K562 (cell line): ENCODE results near the gene HEXD. TPM values are rescaled to one million over a fixed set of nuclear protein-coding genes. Genes with fewer than 3 reads are reported as not detected.

Experiments
- ATAC-seq: fragments of 200-7000 bp; cut with Tn5 transposase; 3 replicates; pipeline ENCODE4 v1.9.1; 2020; ENCODE audit warnings: moderate library complexity
- BruUV-seq: library from RNA; stranded (reverse); fragments of 400-500 nt; replicated peaks from 2 replicates; lab custom pipeline; 2021; lab: Mats Ljungman, UMichigan
- CTCF ChIA-PET: fragments of 300-600 bp; formaldehyde crosslinking; extraction: SDS; loops from one replicate; lab custom pipeline; 2021; ENCODE audit warnings: low intra/inter-chr PET ratio; lab: Yijun Ruan, JAX
- POLR2A ChIA-PET: fragments of 300-600, 350-650 bp; sonication (Branson Sonifier 250); formaldehyde crosslinking; extraction: SDS; loops from one replicate; lab custom pipeline; 2021; ENCODE audit warnings: antibody characterized with exemption, inconsistent platforms; lab: Yijun Ruan, JAX
- DNase-seq, 4 experiments: peaks; one replicate each; pipeline versions ENCODE4 v3.0.0 to v3.0.0-alpha.2; 2011 to 2018; ENCODE audit warnings: low spot score in 3 of 4, mixed read lengths in 3 of 4; ENCODE audit errors: extremely low read depth in 1 of 4
- FAIRE-seq: peaks from 2 replicates; lab custom pipeline; 2011; peaks lifted over from hg19 to GRCh38; lab: Jason Lieb, UNC
- H2AFZ ChIP-seq: 2 replicates; pipeline ENCODE4 v1.6.0; 2011; ENCODE audit warnings: low read depth, low read length, control low read depth, inconsistent platforms
- H3K27ac ChIP-seq: fragments of 200-600 bp; 3 replicates; pipeline ENCODE4 v1.8.0; 2011; ENCODE audit warnings: low read depth, mild to moderate bottlenecking, control low read depth, inconsistent platforms, low read length, moderate library complexity, mixed read lengths; ENCODE audit errors: extremely low read depth
- H3K27me3 ChIP-seq, 2 experiments: fragments of 300-600 bp in 1 of 2; 2 replicates in 1 of 2; 3 replicates in 1 of 2; pipeline versions ENCODE4 v1.6.0 to v1.8.0; 2011; ENCODE audit warnings: inconsistent platforms in 2 of 2, low read length in 2 of 2, mild to moderate bottlenecking in 1 of 2, mixed read lengths in 1 of 2, moderate library complexity in 1 of 2; ENCODE audit not compliant: control insufficient read depth in 2 of 2, insufficient read depth in 2 of 2
- H3K36me3 ChIP-seq: fragments of 300-600 bp; 3 replicates; pipeline ENCODE4 v1.8.0; 2011; ENCODE audit warnings: mild to moderate bottlenecking, low read length, inconsistent platforms; ENCODE audit not compliant: control insufficient read depth, insufficient read depth
- H3K4me1 ChIP-seq, 2 experiments: fragments of 200-600 bp in 1 of 2; replicated peaks in 1 of 2; 2 replicates in 1 of 2; 3 replicates in 1 of 2; pipeline versions ENCODE4 v1.5.1 to v1.8.0; 2011; ENCODE audit warnings: inconsistent platforms in 2 of 2, low read length in 2 of 2, mild to moderate bottlenecking in 1 of 2, mixed read lengths in 1 of 2, moderate library complexity in 1 of 2; ENCODE audit not compliant: control insufficient read depth in 2 of 2, insufficient read depth in 2 of 2
- H3K4me2 ChIP-seq: 2 replicates; pipeline ENCODE4 v1.6.1; 2011; ENCODE audit warnings: low read length, control low read depth, inconsistent platforms, mixed read lengths; ENCODE audit not compliant: insufficient read depth
- H3K4me3 ChIP-seq: fragments of 200-600 bp; sonication (generic), shearing (Covaris generic); 2 replicates; pipeline ENCODE4 v1.5.1; 2016; ENCODE audit warnings: control low read depth, inconsistent platforms
- H3K79me2 ChIP-seq: fragments of 200-600 bp; 3 replicates; pipeline ENCODE4 v1.8.0; 2011; ENCODE audit warnings: low read length, inconsistent platforms; ENCODE audit not compliant: control insufficient read depth, insufficient read depth
- H3K9ac ChIP-seq, 2 experiments: 2 replicates each; pipeline versions ENCODE4 v1.6.0 to v1.6.1; 2011; ENCODE audit warnings: low read depth in 2 of 2, low read length in 2 of 2, control low read depth in 1 of 2, inconsistent platforms in 1 of 2, mild to moderate bottlenecking in 1 of 2, mixed read lengths in 1 of 2; ENCODE audit not compliant: insufficient read depth in 1 of 2
- H3K9me1 ChIP-seq: one replicate; pipeline ENCODE4 v1.6.0; 2011; ENCODE audit warnings: inconsistent platforms, mild to moderate bottlenecking, low read length, moderate library complexity; ENCODE audit not compliant: control insufficient read depth, insufficient read depth
- H3K9me3 ChIP-seq: replicated peaks from 2 replicates; pipeline ENCODE4 v1.5.1; 2011; ENCODE audit warnings: low read depth, low read length, inconsistent platforms; ENCODE audit not compliant: control insufficient read depth, insufficient read depth
- H4K20me1 ChIP-seq: replicated peaks from 2 replicates; pipeline ENCODE4 v1.6.1; 2011; ENCODE audit warnings: low read length, inconsistent platforms, mixed read lengths; ENCODE audit not compliant: control insufficient read depth, insufficient read depth
- ELF4 ChIP-seq: fragments of 450-650 bp; formaldehyde crosslinking; IDR thresholded peaks from 2 replicates; pipeline ENCODE4 v1.4.0; 2022; ENCODE audit warnings: missing genetic modification characterization
- NFIC ChIP-seq: fragments of 450-650 bp; IDR thresholded peaks from 2 replicates; pipeline ENCODE4 v1.6.1; 2017; ENCODE audit warnings: mild to moderate bottlenecking, inconsistent platforms
- NRF1 ChIP-seq, 2 experiments: fragments of 450-650 bp; IDR thresholded peaks in 1 of 2; conservative IDR thresholded peaks in 1 of 2; 2 replicates each; pipeline ENCODE4 v1.6.1; 2014; ENCODE audit warnings: mild to moderate bottlenecking in 2 of 2
- OTX1 ChIP-seq: fragments of 450-650 bp; formaldehyde crosslinking; IDR thresholded peaks from 2 replicates; pipeline ENCODE4 v1.4.0; 2022; ENCODE audit warnings: mild to moderate bottlenecking
- SRF ChIP-seq, 2 experiments: fragments of 250-450, 450-650 bp in 1 of 2; sonication (Bioruptor Pico) in 1 of 2; sonication (generic) in 1 of 2; formaldehyde crosslinking; IDR thresholded peaks; 2 replicates each; pipeline versions ENCODE4 v1.5.0 to v1.5.1; 2020 to 2022; ENCODE audit warnings: mild to moderate bottlenecking in 1 of 2, missing genetic modification reagents in 1 of 2
- THRAP3 ChIP-seq: fragments of 450-650 bp; IDR thresholded peaks from 2 replicates; pipeline ENCODE4 v1.6.1; 2016; ENCODE audit warnings: mild to moderate bottlenecking, inconsistent platforms, borderline replicate concordance
- U2AF1 ChIP-seq: fragments of 200-400 bp; formaldehyde crosslinking; optimal IDR thresholded peaks from 2 replicates; pipeline ENCODE3; 2017; ENCODE audit warnings: mild to moderate bottlenecking, low read depth, low read length, moderate library complexity
- ZNF143 ChIP-seq: sonication (generic); formaldehyde crosslinking; IDR thresholded peaks from 2 replicates; pipeline ENCODE4 v1.9.0; 2022; ENCODE audit warnings: mild to moderate bottlenecking, missing genetic modification reagents
- ZNF23 ChIP-seq: fragments of 250-450 bp; sonication (Bioruptor Pico); IDR thresholded peaks from 2 replicates; pipeline ENCODE4 v1.4.0; 2020; ENCODE audit warnings: mild to moderate bottlenecking
- ZNF695 ChIP-seq: fragments of 450-650 bp; formaldehyde crosslinking; IDR thresholded peaks from 2 replicates; pipeline ENCODE4 v1.4.0; 2020; ENCODE audit warnings: mild to moderate bottlenecking, moderate library complexity
- WGBS: fragments of 100-300 bp; shearing (Covaris generic); methylation state at CpG from one replicate; pipeline ENCODE4 v1.1.6; 2016; ENCODE audit warnings: low coverage, mixed read lengths; ENCODE audit not compliant: insufficient coverage; ENCODE audit errors: missing lambda C conversion rate; 5-methylcytosine and 5-hydroxymethylcytosine counted together
- in situ Hi-C: fragments of 300-500 bp; cut with MboI; formaldehyde crosslinking; loops from 4 replicates; pipeline ENCODE4 v1.15.0; 2018; ENCODE audit warnings: inconsistent platforms, mixed read lengths
- intact Hi-C: fragments of 100-400 bp; cut with micrococcal nuclease; formaldehyde crosslinking; loops from 2 replicates; pipeline ENCODE4 v1.14.2; 2022
- polyA plus RNA-seq, 8 experiments: library from polyadenylated mRNA; depleted of rRNA in 4 of 8; stranded (reverse) in 5 of 8; unstranded in 3 of 8; fragments of >200 nt; fragmentation: Nextera tagmentation in 2 of 8; fragmentation: Illumina TruSeq in 1 of 8; extraction: Ambion mirVana in 2 of 8; extraction: Trizol in 1 of 8; gene quantifications; 2 replicates each; pipeline versions ENCODE4 v1.2.1 to v1.2.3, GENCODE V29; 2011 to 2014; ENCODE audit warnings: inconsistent platforms in 1 of 8, missing spikeins in 1 of 8
- total RNA-seq, 7 experiments: library from RNA; depleted of rRNA in 6 of 7; stranded (reverse); fragments of >200 nt in 6 of 7; fragmentation: Illumina TruSeq in 2 of 7; extraction: Trizol in 2 of 7; gene quantifications; 2 replicates each; pipeline versions ENCODE4 v1.2.1 to v1.2.3, GENCODE V29; 2011 to 2021; ENCODE audit warnings: low replicate concordance in 1 of 7
- TF ChIP-seq, protein P1 (sequence below): fragments of 450-650 bp; IDR thresholded peaks from 2 replicates; pipeline ENCODE4 v1.6.1; 2017; ENCODE audit warnings: antibody characterized with exemption

Gene HEXD
- total and polyA plus RNA-seq, 9 of the 15 experiments (the other 6 are each of a cell fraction or from before 2014, with no cell fraction given): 1.0 to 25.3 (median 10.0) TPM

DNA sequence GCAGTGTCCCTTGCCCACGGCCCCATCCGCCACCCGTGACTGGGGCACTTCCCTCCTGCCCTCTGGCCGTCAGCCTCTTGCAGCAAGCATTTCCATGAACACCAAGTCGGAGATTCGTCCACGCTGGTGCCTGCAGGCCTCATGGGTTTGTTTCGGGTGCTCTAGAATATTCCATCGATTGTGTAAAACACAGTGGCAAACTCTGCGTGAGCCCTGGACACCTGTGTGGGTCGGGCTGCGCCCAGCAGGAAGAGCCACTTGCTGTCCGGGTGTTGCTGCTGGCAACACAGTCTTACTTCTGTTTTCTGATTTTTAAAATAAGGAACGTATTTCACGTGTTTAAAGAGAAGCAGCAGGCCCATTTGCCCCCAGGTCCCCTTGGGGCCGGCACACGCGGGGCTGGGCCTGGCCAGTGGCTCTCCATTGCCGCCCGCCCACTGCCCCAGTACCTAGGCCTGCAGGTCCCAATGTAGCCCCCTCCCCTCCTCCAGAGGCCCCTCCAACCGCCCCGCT is 22.4 kb downstream of the HEXD start:
- Histone ChIP-seq H4K20me1 (no peaks in the 10 kb centered on the region), H3K4me2 (no peak overlapping the region), H3K36me3 (peaks cover 24% of the 10 kb centered on the region; the same call in 1 of the 3 replicates), H3K79me2 (no peaks in the 10 kb centered on the region), H3K27ac (no peak overlapping the region), H3K27me3 (no peaks in the 10 kb centered on the region), H3K9ac (peak overlapping the region in 1 of 2 experiments; percentile 74; a peak in 2 of 4 replicates), H3K9me3 (no peaks in the 10 kb centered on the region), H2AFZ (no peak overlapping the region), H3K4me1 (peaks cover 0 to 74% of the 10 kb centered on the region in 2 experiments; a peak in 2 of 5 replicates), H3K4me3 (no peak overlapping the region), H3K9me1 (no peaks in the 10 kb centered on the region)
- TF ChIP-seq NFIC (no peak), THRAP3 (no peak), OTX1 (no peak), ZNF695 (no peak), ELF4 (CRISPR knock-in tag) (no peak), U2AF1 (no peak), NRF1 (conservative IDR thresholded peaks at IDR 0.05 in 1 of 2, IDR thresholded peaks at IDR 0.05 in 1 of 2) (no peak), ZNF23 (CRISPR knock-in tag) (no peak), SRF (CRISPR knock-in tag; IDR thresholded peaks at IDR 0.05) (no peak), ZNF143 (no peak)
- TF ChIP-seq, protein P1, sequence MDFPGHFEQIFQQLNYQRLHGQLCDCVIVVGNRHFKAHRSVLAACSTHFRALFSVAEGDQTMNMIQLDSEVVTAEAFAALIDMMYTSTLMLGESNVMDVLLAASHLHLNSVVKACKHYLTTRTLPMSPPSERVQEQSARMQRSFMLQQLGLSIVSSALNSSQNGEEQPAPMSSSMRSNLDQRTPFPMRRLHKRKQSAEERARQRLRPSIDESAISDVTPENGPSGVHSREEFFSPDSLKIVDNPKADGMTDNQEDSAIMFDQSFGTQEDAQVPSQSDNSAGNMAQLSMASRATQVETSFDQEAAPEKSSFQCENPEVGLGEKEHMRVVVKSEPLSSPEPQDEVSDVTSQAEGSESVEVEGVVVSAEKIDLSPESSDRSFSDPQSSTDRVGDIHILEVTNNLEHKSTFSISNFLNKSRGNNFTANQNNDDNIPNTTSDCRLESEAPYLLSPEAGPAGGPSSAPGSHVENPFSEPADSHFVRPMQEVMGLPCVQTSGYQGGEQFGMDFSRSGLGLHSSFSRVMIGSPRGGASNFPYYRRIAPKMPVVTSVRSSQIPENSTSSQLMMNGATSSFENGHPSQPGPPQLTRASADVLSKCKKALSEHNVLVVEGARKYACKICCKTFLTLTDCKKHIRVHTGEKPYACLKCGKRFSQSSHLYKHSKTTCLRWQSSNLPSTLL: no peak
- BruUV-seq: no TSS peak
- 89% methylated on average over 17 of the region's 22 CpGs for WGBS
- no peak for DNase-seq
- intact Hi-C loops (no loop called here), in situ Hi-C loops (no loop called here)
- no peak for ATAC-seq
- FAIRE-seq: no peak
- CTCF ChIA-PET: no interaction called here
- POLR2A ChIA-PET: interaction anchor here (0.7 kb wide), 1 partner anchor 11 kb away, joined by 3 read pairs; no protein-coding TSS in a partner anchor
